Non-pigmented ciliary epithelial cell (primary cell): ENCODE results near the gene ROBO1.
"Not testable (repeated sequence)": the region's sequence is repeated elsewhere in the genome, so short reads cannot be mapped to it uniquely, and the experiment has no call there.

Source experiments
- DNase-seq: peaks from one replicate; pipeline ENCODE4 v3.0.0-alpha.2; 2010; ENCODE audit warnings: low read depth

ROBO1 gene

GRCh38 chr3:79767905-79768267 lies at the start of gene ROBO1:
TSS of gene ROBO1 (minus strand) at chr3:79767998.
- no peak for DNase-seq

GRCh38 chr3:79817224-79817623 lies 49.4 kb upstream of the ROBO1 start:
- DNase-seq: no peak

GRCh38 chr3:79815478-79815877 lies 47.7 kb upstream of the ROBO1 start:
- DNase-seq: no peak

GRCh38 chr3:79810581-79810980 lies 42.8 kb upstream of the ROBO1 start:
- peak; percentile 1 for DNase-seq

GRCh38 chr3:79810092-79810491 lies 42.3 kb upstream of the ROBO1 start:
- DNase-seq: no peak

- DNase-seq: no peak
Observed at GRCh38 chr3:79809106-79809505, 41.3 kb upstream of the ROBO1 start.

- no peak for DNase-seq
Observed at GRCh38 chr3:79808515-79808914, 40.7 kb upstream of the ROBO1 start.

- DNase-seq: not testable (repeated sequence)
Observed at GRCh38 chr3:79790177-79790576, 22.4 kb upstream of the ROBO1 start.

- no peak for DNase-seq
Observed at GRCh38 chr3:79773291-79773690, 5.5 kb upstream of the ROBO1 start.

- no peak for DNase-seq
Observed at GRCh38 chr3:79769229-79769628, 1.4 kb upstream of the ROBO1 start.

GRCh38 chr3:79767194-79767904 lies 449 bp downstream of the ROBO1 start:
- DNase-seq: no peak

GRCh38 chr3:79766496-79767193 lies 1.2 kb downstream of the ROBO1 start:
- DNase-seq: no peak

- DNase-seq: no peak
Observed at GRCh38 chr3:79765911-79766310, 1.9 kb downstream of the ROBO1 start.

GRCh38 chr3:79761441-79761840 lies 6.4 kb downstream of the ROBO1 start:
- DNase-seq: no peak

GRCh38 chr3:79751703-79752102 lies 16.1 kb downstream of the ROBO1 start:
- no peak for DNase-seq

GRCh38 chr3:79737530-79737929 lies 30.3 kb downstream of the ROBO1 start:
- no peak for DNase-seq

- DNase-seq: peak; percentile 37
Observed at GRCh38 chr3:79729096-79729495, 38.7 kb downstream of the ROBO1 start.

- no peak for DNase-seq
Observed at GRCh38 chr3:79726786-79727185, 41.0 kb downstream of the ROBO1 start.

GRCh38 chr3:79724206-79724605 lies 43.6 kb downstream of the ROBO1 start:
- no peak for DNase-seq

GRCh38 chr3:79690072-79690471 lies 77.7 kb downstream of the ROBO1 start:
- DNase-seq: no peak

- DNase-seq: no peak
Observed at GRCh38 chr3:79685108-79685507, 82.7 kb downstream of the ROBO1 start.

- no peak for DNase-seq
Observed at GRCh38 chr3:79684041-79684440, 83.8 kb downstream of the ROBO1 start.

- DNase-seq: no peak
Observed at GRCh38 chr3:79672731-79673130, 95.1 kb downstream of the ROBO1 start.

- no peak for DNase-seq
Observed at GRCh38 chr3:79672075-79672474, 95.7 kb downstream of the ROBO1 start.
